H1 (cell line): ENCODE results near the gene SPAG16. TPM values are rescaled to one million over a fixed set of nuclear protein-coding genes. Genes with fewer than 3 reads are reported as not detected.

Experiments used
- CTCF ChIA-PET: fragments of 300-600 bp; sonication (Branson Sonifier 250); formaldehyde crosslinking; loops from one replicate; lab custom pipeline; 2021; ENCODE audit not compliant: partially characterized antibody; lab: Charles Lee
- POLR2A ChIA-PET: fragments of 300-600 bp; sonication (Branson Sonifier 250); formaldehyde crosslinking; loops from one replicate; lab custom pipeline; 2021; ENCODE audit warnings: inconsistent platforms; ENCODE audit not compliant: partially characterized antibody; lab: Charles Lee
- DNase-seq, 2 experiments: peaks; one replicate each; pipeline versions ENCODE4 v3.0.0 to v3.0.0-alpha.2; 2010 to 2022; ENCODE audit warnings: low spot score in 2 of 2, low read depth in 1 of 2, mixed read lengths in 1 of 2
- FAIRE-seq: peaks from 2 replicates; lab custom pipeline; 2011; peaks lifted over from hg19 to GRCh38; lab: Jason Lieb, UNC
- H2AFZ ChIP-seq: 2 replicates; pipeline ENCODE4 v1.8.1; 2012; ENCODE audit warnings: low read length, inconsistent platforms
- H2AK5ac ChIP-seq: 2 replicates; pipeline ENCODE4 v1.6.1; 2013; ENCODE audit warnings: low read depth, low read length
- H2BK120ac ChIP-seq: replicated peaks from 2 replicates; pipeline ENCODE3; 2013; ENCODE audit warnings: low read depth, low read length, inconsistent platforms
- H2BK12ac ChIP-seq: 2 replicates; pipeline ENCODE4 v1.6.1; 2013; ENCODE audit warnings: low read depth, low read length
- H2BK15ac ChIP-seq: 2 replicates; pipeline ENCODE4 v1.6.1; 2013; ENCODE audit warnings: low read length
- H2BK20ac ChIP-seq: 2 replicates; pipeline ENCODE4 v1.6.1; 2013; ENCODE audit warnings: low read length
- H2BK5ac ChIP-seq: 2 replicates; pipeline ENCODE4 v1.6.1; 2013; ENCODE audit warnings: low read depth, low read length
- H3K14ac ChIP-seq: 2 replicates; pipeline ENCODE4 v1.6.1; 2013; ENCODE audit warnings: inconsistent platforms; ENCODE audit not compliant: insufficient read length
- H3K18ac ChIP-seq: 2 replicates; pipeline ENCODE4 v1.6.1; 2013; ENCODE audit warnings: low read length; ENCODE audit errors: extremely low read depth
- H3K23ac ChIP-seq: 2 replicates; pipeline ENCODE4 v1.6.1; 2013; ENCODE audit warnings: inconsistent platforms; ENCODE audit not compliant: insufficient read length
- H3K23me2 ChIP-seq: 2 replicates; pipeline ENCODE4 v1.6.1; 2013; ENCODE audit warnings: low read depth, low read length
- H3K27ac ChIP-seq: 2 replicates; pipeline ENCODE4 v1.6.1; 2011; ENCODE audit warnings: low read depth, low read length, inconsistent platforms
- H3K27me3 ChIP-seq, 4 experiments: replicated peaks in 1 of 4; 1 replicate in 1 of 4; 2 replicates in 3 of 4; pipeline versions ENCODE4 v1.6.1 to v1.8.1; 2011 to 2013; ENCODE audit warnings: low read length in 3 of 4, mild to moderate bottlenecking in 3 of 4, inconsistent platforms in 2 of 4, mixed read lengths in 2 of 4, moderate library complexity in 1 of 4; ENCODE audit not compliant: control insufficient read depth in 3 of 4, insufficient read depth in 3 of 4; ENCODE audit errors: extremely low read depth in 1 of 4
- H3K36me3 ChIP-seq, 4 experiments: 2 replicates each; pipeline versions ENCODE4 v1.6.1 to v1.8.1; 2011 to 2013; ENCODE audit warnings: mild to moderate bottlenecking in 4 of 4, low read length in 3 of 4, moderate library complexity in 2 of 4, control low read depth in 1 of 4, inconsistent platforms in 1 of 4; ENCODE audit not compliant: insufficient read depth in 4 of 4, control insufficient read depth in 2 of 4
- H3K4ac ChIP-seq: replicated peaks from 2 replicates; pipeline ENCODE3; 2013; ENCODE audit warnings: low read length, low read depth, mixed read lengths, inconsistent platforms; ENCODE audit not compliant: insufficient read length
- H3K4me1 ChIP-seq, 4 experiments: replicated peaks in 1 of 4; 1 replicate in 1 of 4; 2 replicates in 3 of 4; pipeline versions ENCODE4 v1.6.1 to v1.8.1; 2011 to 2013; ENCODE audit warnings: low read length in 3 of 4, inconsistent platforms in 2 of 4, mixed read lengths in 1 of 4; ENCODE audit not compliant: insufficient read depth in 4 of 4, control insufficient read depth in 3 of 4
- H3K4me2 ChIP-seq, 2 experiments: 2 replicates each; pipeline versions ENCODE4 v1.6.1 to v1.8.1; 2011 to 2013; ENCODE audit warnings: low read depth in 2 of 2, low read length in 2 of 2, control low read depth in 1 of 2, inconsistent platforms in 1 of 2, mild to moderate bottlenecking in 1 of 2; ENCODE audit not compliant: insufficient read depth in 1 of 2
- H3K4me3 ChIP-seq, 4 experiments: fragments of 200-600, 300-600 bp in 1 of 4; sonication (generic), shearing (Covaris generic), sonication (Bioruptor Twin) in 1 of 4; 2 replicates each; pipeline versions ENCODE4 v1.5.1 to v1.8.1; 2011 to 2016; ENCODE audit warnings: low read length in 4 of 4, low read depth in 3 of 4, control low read depth in 2 of 4, inconsistent platforms in 2 of 4, mild to moderate bottlenecking in 2 of 4, mixed read lengths in 1 of 4, moderate library complexity in 1 of 4; ENCODE audit not compliant: insufficient read depth in 2 of 4; ENCODE audit errors: extremely low read depth in 1 of 4
- H3K56ac ChIP-seq: replicated peaks from 2 replicates; pipeline ENCODE3; 2013; ENCODE audit warnings: low read depth, mild to moderate bottlenecking, mixed read lengths, low read length, inconsistent platforms; ENCODE audit not compliant: insufficient read length
- H3K79me1 ChIP-seq: 2 replicates; pipeline ENCODE4 v1.6.1; 2013; ENCODE audit warnings: low read depth, low read length, control low read depth
- H3K79me2 ChIP-seq, 2 experiments: 2 replicates each; pipeline versions ENCODE4 v1.6.1 to v1.8.1; 2012 to 2013; ENCODE audit warnings: low read length in 2 of 2, mild to moderate bottlenecking in 2 of 2, inconsistent platforms in 1 of 2; ENCODE audit not compliant: insufficient read depth in 2 of 2, control insufficient read depth in 1 of 2
- H3K9ac ChIP-seq, 4 experiments: replicated peaks in 1 of 4; 1 replicate in 1 of 4; 2 replicates in 3 of 4; pipeline versions ENCODE4 v1.6.1 to v1.8.1; 2011 to 2013; ENCODE audit warnings: low read depth in 3 of 4, low read length in 3 of 4, control low read depth in 2 of 4, mild to moderate bottlenecking in 2 of 4, moderate library complexity in 2 of 4, inconsistent platforms in 1 of 4; ENCODE audit errors: extremely low read depth in 1 of 4
- H3K9me3 ChIP-seq, 2 experiments: 2 replicates each; pipeline versions ENCODE4 v1.6.1 to v1.8.1; 2012 to 2013; ENCODE audit warnings: mild to moderate bottlenecking in 2 of 2, moderate library complexity in 2 of 2, control low read depth in 1 of 2, inconsistent platforms in 1 of 2, low read depth in 1 of 2, low read length in 1 of 2, mixed read lengths in 1 of 2; ENCODE audit not compliant: insufficient read depth in 2 of 2
- H4K20me1 ChIP-seq, 2 experiments: replicated peaks in 1 of 2; 2 replicates each; pipeline versions ENCODE3 to v1.8.1; 2011 to 2013; ENCODE audit warnings: inconsistent platforms in 2 of 2, low read length in 2 of 2, mild to moderate bottlenecking in 1 of 2; ENCODE audit not compliant: insufficient read depth in 2 of 2, control insufficient read depth in 1 of 2
- H4K5ac ChIP-seq: 2 replicates; pipeline ENCODE4 v1.6.1; 2013; ENCODE audit warnings: low read length, low read depth, mixed read lengths, inconsistent platforms; ENCODE audit not compliant: insufficient read length
- H4K8ac ChIP-seq: 2 replicates; pipeline ENCODE4 v1.8.0; 2013; ENCODE audit warnings: mild to moderate bottlenecking, moderate library complexity, low read length, inconsistent platforms; ENCODE audit not compliant: insufficient read depth; ENCODE audit errors: extremely low read depth
- H4K91ac ChIP-seq: replicated peaks from 2 replicates; pipeline ENCODE3; 2013; ENCODE audit warnings: low read length, mixed read lengths, inconsistent platforms; ENCODE audit not compliant: insufficient read length
- POLR2AphosphoS5 ChIP-seq: IDR thresholded peaks from 2 replicates; pipeline ENCODE4 v1.6.1; 2011; ENCODE audit warnings: low read depth, low read length
- SAP30 ChIP-seq: fragments of 300-600 bp; sonication (generic); IDR thresholded peaks from 2 replicates; pipeline ENCODE4 v1.7.1; 2012; ENCODE audit warnings: low read length, moderate library complexity, mild to moderate bottlenecking, inconsistent platforms; ENCODE audit not compliant: insufficient read depth, insufficient replicate concordance
- SP2 ChIP-seq: IDR thresholded peaks from 2 replicates; pipeline ENCODE4 v1.6.1; 2012; ENCODE audit warnings: mild to moderate bottlenecking, low read length, inconsistent platforms
- TAF1 ChIP-seq: IDR thresholded peaks from 2 replicates; pipeline ENCODE4 v1.6.1; 2011; ENCODE audit warnings: mild to moderate bottlenecking, low read depth, low read length
- WGBS, 2 experiments: shearing (Covaris generic) in 1 of 2; methylation state at CpG; one replicate each; pipeline versions ENCODE4 v1.1.6 to v1.1.7; 2013 to 2015; ENCODE audit warnings: low lambda C conversion rate in 2 of 2, mixed read lengths in 2 of 2, inconsistent platforms in 1 of 2, low coverage in 1 of 2, missing lambda C conversion rate in 1 of 2; ENCODE audit not compliant: insufficient replicate concordance in 2 of 2, insufficient coverage in 1 of 2, insufficient read length in 1 of 2; ENCODE audit errors: extremely low coverage in 1 of 2, missing lambda C conversion rate in 1 of 2; 5-methylcytosine and 5-hydroxymethylcytosine counted together
- polyA plus RNA-seq, 7 experiments: library from polyadenylated mRNA; depleted of rRNA in 3 of 7; stranded (reverse) in 5 of 7; unstranded in 2 of 7; fragments of >200 nt in 5 of 7; fragments of 200-250 nt in 2 of 7; gene quantifications; 1 replicate in 5 of 7; 2 replicates in 1 of 7; 4 replicates in 1 of 7; pipeline versions ENCODE4 v1.2.1 to v1.2.3, GENCODE V29; 2011 to 2013; ENCODE audit warnings: missing spikeins in 2 of 7, mixed read lengths in 2 of 7
- total RNA-seq: library from RNA; stranded (reverse); fragmentation: NEBNext Ultra II Directional; extraction: Animal tissue kit (Norgen Biotek cat#: 25700); gene quantifications from 2 replicates; pipeline ENCODE4 v1.2.1, GENCODE V29; 2021

The SPAG16 gene
- total and polyA plus RNA-seq, 2 of the 8 experiments (the other 6 are each of a cell fraction or from before 2014, with no cell fraction given) = 6.0 to 14.9 TPM

DNA sequence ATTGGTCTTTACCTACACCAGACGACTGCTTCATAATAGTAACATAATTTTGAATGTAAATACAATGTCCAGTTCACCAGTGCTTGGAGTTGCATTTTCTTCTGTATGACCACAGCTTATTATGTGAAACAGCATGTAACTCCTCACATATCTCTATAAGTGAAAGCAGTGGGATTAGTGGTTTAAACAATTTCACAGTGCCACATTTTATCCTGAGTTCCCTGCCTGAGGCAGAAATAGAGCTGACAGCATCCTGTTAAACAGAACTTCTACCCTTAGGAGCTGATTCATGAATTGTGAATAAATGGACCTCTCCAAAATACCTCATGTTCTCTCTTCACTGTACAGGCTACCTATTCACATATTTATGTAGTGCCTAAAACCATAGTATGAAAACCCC is 584.3 kb downstream of the SPAG16 start:
- H3K9ac ChIP-seq = no peak overlapping the region
- H4K20me1 ChIP-seq = no peaks in the 10 kb centered on the region
- H3K36me3 ChIP-seq = no peaks in the 10 kb centered on the region
- H4K8ac ChIP-seq = no peak overlapping the region
- no peaks in the 10 kb centered on the region for H3K79me1 ChIP-seq
- CTCF ChIA-PET = interaction anchor here (0.7 to 1.3 kb wide), 2 partner anchors 8 to 719 kb away, joined by 3 to 5 read pairs; no protein-coding TSS in a partner anchor
- no peak for DNase-seq
- H3K4me3 ChIP-seq = no peak overlapping the region
- no peaks in the 10 kb centered on the region for H3K79me2 ChIP-seq
- no peak overlapping the region for H2AK5ac ChIP-seq
- H2BK20ac ChIP-seq = no peak overlapping the region
- no peak overlapping the region for H3K56ac ChIP-seq
- no peaks in the 10 kb centered on the region for H3K27me3 ChIP-seq
- H2AFZ ChIP-seq = no peak overlapping the region
- no peaks in the 10 kb centered on the region for H3K9me3 ChIP-seq
- H4K5ac ChIP-seq = no peak overlapping the region
- WGBS, 2 experiments = 64% methylated on average over 1 of the region's 1 CpG; no CpG with 5 or more reads in 1 of the 2 experiments
- no peak overlapping the region for H3K14ac ChIP-seq
- no peak overlapping the region for H4K91ac ChIP-seq
- H3K4me1 ChIP-seq = no peaks in the 10 kb centered on the region
- POLR2A ChIA-PET = no interaction called here
- no peak overlapping the region for H2BK12ac ChIP-seq
- no peak overlapping the region for H2BK120ac ChIP-seq
- no peak overlapping the region for H2BK15ac ChIP-seq
- H3K23me2 ChIP-seq = no peaks in the 10 kb centered on the region
- H3K23ac ChIP-seq = no peak overlapping the region
- no peak overlapping the region for H3K18ac ChIP-seq
- no peak for FAIRE-seq
- H3K4ac ChIP-seq = no peak overlapping the region
- H2BK5ac ChIP-seq = no peak overlapping the region
- H3K4me2 ChIP-seq = no peak overlapping the region
- H3K27ac ChIP-seq = no peak overlapping the region
- no peak for TF ChIP-seq POLR2AphosphoS5
- TF ChIP-seq SAP30 = no peak
- TF ChIP-seq SP2 = no peak
- no peak for TF ChIP-seq TAF1
